ENCODE data around the gene KRIT1. TPM values are rescaled to one million over a fixed set of nuclear protein-coding genes. Genes with fewer than 3 reads are reported as not detected.

The KRIT1 gene
- polyA plus RNA-seq, 3 donors = 44.5 to 44.9 (median 44.6) TPM

DNA sequence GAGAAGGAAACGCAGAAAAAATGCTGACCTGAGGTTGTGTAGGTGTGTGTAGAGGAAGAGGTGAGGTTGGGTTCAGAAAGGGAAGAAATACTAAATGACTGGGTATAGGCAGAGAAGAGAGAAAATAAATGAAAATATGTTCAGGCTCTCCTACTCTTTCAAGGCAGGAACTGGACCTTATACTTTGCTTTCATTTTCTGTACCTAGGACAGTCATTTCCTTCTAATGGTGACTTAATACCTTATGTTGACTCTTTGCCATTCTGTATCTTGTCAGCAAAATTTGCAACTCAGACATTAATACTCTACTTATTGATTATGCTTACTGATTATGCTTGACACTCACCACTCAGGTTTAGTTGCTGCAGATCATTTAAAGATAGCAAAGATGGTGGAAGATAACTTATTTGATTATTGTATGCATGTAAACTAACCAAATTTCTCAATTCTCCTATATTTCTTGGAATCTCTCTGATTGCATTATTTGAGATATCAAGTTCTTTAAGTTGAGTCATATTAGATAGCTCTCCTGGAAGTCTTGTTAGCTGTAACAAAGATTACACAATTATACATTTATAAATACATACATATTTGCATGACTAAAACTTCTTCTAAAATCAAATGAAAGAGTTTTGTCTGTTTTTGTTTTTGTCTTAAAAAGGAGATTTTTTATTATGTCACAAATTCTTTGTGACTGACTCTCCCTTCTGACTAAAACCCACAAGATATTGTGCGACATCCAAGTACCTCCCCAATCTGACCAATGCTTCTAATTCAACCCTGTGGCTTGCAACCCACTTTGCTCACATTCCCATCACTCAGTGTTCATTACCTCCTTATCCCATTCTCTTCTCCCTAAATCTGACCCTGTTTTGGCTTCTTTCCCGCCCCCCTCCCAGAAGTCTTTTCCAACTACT is 86.8 kb downstream of the KRIT1 start:
- no peak for DNase-seq (ENCODE audit: low read depth in 3 of 3, low spot score in 2 of 3)

DNA sequence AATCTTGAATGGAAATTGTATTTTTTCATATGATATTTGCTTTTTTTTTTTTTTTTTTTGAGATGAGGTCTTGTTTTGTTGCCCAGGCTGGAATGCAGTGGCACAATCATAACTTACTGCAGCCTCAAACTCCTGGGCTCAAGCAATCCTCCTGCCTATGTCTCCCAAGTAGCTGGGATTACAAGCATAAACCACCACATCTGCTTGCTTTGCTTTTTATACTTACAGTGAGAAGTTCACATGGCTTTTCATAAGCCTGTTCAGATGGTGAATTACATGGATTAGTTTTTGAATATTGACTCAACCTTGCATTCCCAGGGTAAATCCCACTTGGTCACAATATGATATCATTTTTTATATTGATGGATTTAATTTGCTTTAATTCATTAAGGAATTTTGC is 88.7 kb downstream of the KRIT1 start:
- DNase-seq (ENCODE audit: low read depth in 3 of 3, low spot score in 2 of 3) = no peak

DNA sequence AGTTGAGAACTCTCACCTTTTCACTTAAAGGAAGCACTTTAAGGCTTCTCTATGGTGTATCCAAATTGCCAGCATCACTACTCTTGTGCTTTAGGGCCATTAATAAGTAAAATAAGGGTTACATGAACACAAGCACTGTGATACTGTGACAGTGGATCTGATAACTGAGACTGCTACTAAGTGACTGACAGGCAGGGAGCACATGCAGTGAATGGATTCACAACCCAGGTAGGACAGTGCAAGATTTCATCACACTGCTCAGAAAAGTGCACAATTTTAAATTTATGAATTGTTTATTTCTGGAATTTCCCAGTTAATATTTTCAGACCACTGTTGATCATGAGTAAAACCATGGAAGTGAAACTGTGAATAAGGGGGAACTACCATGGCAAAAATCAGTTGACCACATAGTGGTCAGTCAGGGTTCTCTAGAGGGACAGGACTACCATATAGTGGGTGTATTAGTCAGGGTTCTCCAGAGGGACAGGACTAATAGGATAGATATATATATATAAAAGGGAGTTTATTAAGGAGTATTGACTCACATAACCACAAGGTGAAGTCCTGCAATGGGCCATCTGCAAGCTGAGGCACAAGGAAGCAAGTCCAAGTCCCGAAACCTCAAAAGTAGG is 90.5 kb downstream of the KRIT1 start:
- no peak for DNase-seq (ENCODE audit: low read depth in 3 of 3, low spot score in 2 of 3)

DNA sequence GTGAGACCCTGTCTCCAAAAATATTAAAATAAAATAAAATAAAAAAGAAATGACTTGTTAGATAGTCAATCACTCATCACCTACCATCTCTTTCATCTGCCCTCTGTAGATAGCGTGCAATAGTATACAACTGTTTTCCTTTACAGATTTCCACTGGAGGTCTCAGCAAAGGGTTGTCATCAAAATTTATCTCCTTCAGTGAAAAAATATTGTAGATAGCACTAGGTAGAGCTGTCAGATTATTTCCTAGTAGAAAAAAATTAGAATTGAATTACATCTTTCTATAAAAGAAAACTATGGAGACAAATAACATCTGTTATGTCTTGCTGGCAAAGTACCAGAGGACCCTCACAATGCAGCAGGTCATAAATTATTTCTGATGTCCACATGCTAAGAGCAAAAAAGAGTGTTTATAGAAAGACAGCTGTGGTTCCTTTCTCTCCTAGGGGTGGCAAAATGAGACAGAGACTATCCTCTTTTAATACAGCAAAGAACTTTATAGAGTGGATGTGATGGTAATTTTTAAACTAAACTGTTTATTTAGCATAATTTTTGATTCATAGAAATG is 95.2 kb downstream of the KRIT1 start:
- no peak for DNase-seq (ENCODE audit: low read depth in 3 of 3, low spot score in 2 of 3)

GRCh38 chr7:92149736-92150239 is 95.9 kb downstream of the KRIT1 start:
- no peak for DNase-seq (ENCODE audit: low read depth in 3 of 3, low spot score in 2 of 3)

Other genes starting within 250 kb of the KRIT1 start
- gene CYP51A1, start 111.4 kb downstream of the KRIT1 start, polyA plus RNA-seq (ENCODE audit: insufficient read length in 3 of 3) = 10 to 100 TPM; 83.6 to 88.5 (median 85.2) TPM
- gene LRRD1, start 66.8 kb downstream of the KRIT1 start, polyA plus RNA-seq (ENCODE audit: insufficient read length in 3 of 3) = under 1 TPM; 0.17 to 0.29 (median 0.17) TPM
- gene ANKIB1, start 60 bp upstream of the KRIT1 start, polyA plus RNA-seq (ENCODE audit: insufficient read length in 3 of 3) = 10 to 100 TPM; 41.6 to 44.5 (median 42.7) TPM
- 10 to 100 TPM; 32.3 to 36.3 (median 34.5) TPM for gene GATAD1, start 201.6 kb upstream of the KRIT1 start, polyA plus RNA-seq (ENCODE audit: insufficient read length in 3 of 3)
- gene ERVW-1, start 232.0 kb upstream of the KRIT1 start, polyA plus RNA-seq (ENCODE audit: insufficient read length in 3 of 3) = under 1 TPM; 0.55 to 0.74 (median 0.58) TPM

Measured in right renal cortex interstitium (tissue), 3 donors.